Motor neuron (in vitro differentiated cells): ENCODE data around the gene CAVIN4. TPM values are rescaled to one million over a fixed set of nuclear protein-coding genes. Genes with fewer than 3 reads are reported as not detected.

Experiments
- ATAC-seq, 8 experiments: fragments of 200-7000 bp; cut with Tn5 transposase; replicated peaks in 6 of 8; 2 replicates each; pipeline ENCODE4 v1.8.0; 2021; ENCODE audit warnings: mild to moderate bottlenecking in 8 of 8, moderate library complexity in 8 of 8
- H3K27ac ChIP-seq, 2 donors: fragments of 250-450 bp; sonication (Bioruptor Pico); 2 replicates each; pipeline ENCODE4 v1.9.0; 2021; ENCODE audit warnings: antibody characterized with exemption in 2 of 2, mild to moderate bottlenecking in 2 of 2, moderate library complexity in 1 of 2
- H3K4me1 ChIP-seq, 2 donors: fragments of 250-450 bp; sonication (Bioruptor Pico); replicated peaks in 1 of 2; 2 replicates each; pipeline ENCODE4 v1.6.1; 2021; ENCODE audit warnings: antibody characterized with exemption in 2 of 2, mild to moderate bottlenecking in 2 of 2, moderate library complexity in 1 of 2
- H3K4me3 ChIP-seq, 5 donors: fragments of 250-450 bp; sonication (Bioruptor Pico); 2 replicates each; pipeline ENCODE4 v1.9.0; 2021; ENCODE audit warnings: antibody characterized with exemption in 5 of 5, mild to moderate bottlenecking in 5 of 5, moderate library complexity in 4 of 5
- WGBS, 10 experiments: fragments of 450-650 bp; shearing (Covaris generic); methylation state at CpG; one replicate each; pipeline ENCODE4 v1.0.0; 2022; 5-methylcytosine and 5-hydroxymethylcytosine counted together
- in situ Hi-C, 9 experiments: fragments of 400-800 bp; cut with MboI; loops; one replicate each; pipeline ENCODE4 v1.15.0; 2021; ENCODE audit warnings: low sequenced_read_pairs in 9 of 9, low pct_unique_long_range_greater_than_20kb in 2 of 9; ENCODE audit not compliant: unreplicated experiment in 9 of 9
- total RNA-seq, 8 experiments: library from RNA; unstranded; fragments of 300-600 nt; gene quantifications; 2 replicates each; pipeline versions ENCODE4 v1.2.3 to v1.2.4, GENCODE V29; 2022

CAVIN4 gene
- total RNA-seq, 8 experiments from 2014 or later = 0.81 to 8.8 (median 3.4) TPM

DNA sequence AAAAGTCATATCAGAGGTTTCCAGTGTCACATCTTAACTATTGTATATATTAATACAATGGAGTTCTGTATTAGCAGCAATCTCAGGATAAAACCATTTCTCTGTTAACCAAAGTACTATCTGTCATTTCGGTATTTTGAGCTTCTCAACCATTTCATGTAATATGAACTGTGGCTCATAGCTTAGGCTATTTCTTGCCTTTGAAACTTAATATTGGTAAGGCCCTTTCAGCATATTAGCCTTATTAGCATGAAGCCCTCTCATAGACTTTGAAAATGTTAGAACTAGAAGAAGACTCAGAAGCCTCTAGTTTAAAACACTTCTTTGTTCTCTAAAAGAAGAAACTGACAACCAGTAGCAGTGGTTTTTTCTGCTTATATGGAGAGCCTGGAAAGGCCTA is 731 bp downstream of the CAVIN4 start:
- H3K4me1 ChIP-seq = no peaks in the 10 kb centered on the region
- 100% methylated on average over 1 of the region's 1 CpG; no CpG with 5 or more reads in 3 of the 10 experiments for WGBS, 10 experiments
- in situ Hi-C loops = loop anchor here in 4 of 9 experiments (25.0 kb wide), 3 partner anchors 141 to 1391 kb away; partner anchors contain the start of gene MSANTD3 (in 1 of the 4)
- ATAC-seq = no peak
- no peak overlapping the region for H3K4me3 ChIP-seq
- no peak overlapping the region for H3K27ac ChIP-seq

DNA sequence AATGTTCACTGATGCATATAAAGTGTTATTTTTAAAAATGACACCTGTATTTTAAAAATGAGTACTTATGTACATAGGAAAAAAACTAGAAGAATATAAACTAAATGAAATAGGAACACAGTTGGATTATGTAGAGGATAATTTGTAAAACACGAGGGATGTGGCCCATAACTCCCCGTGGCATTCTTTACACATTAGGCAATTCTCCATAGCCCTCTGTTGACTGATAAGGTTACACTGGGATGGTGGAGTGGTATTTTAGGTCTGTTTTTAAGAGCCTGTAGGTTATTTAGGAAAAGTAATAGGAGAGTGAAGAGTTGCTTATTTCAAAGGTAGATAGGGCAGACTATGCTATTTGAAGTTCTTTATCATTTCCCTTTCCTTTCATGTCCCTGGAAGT is 1.8 kb downstream of the CAVIN4 start:
- Histone ChIP-seq H3K4me1 (no peaks in the 10 kb centered on the region), H3K4me3 (no peak overlapping the region), H3K27ac (no peak overlapping the region)
- WGBS, 10 experiments = 53 to 100% (median 83%) methylated on average over 1 to 2 of the region's 2 CpGs; no CpG with 5 or more reads in 1 of the 10 experiments
- in situ Hi-C loops = loop anchor here in 4 of 9 experiments (10.0 to 25.0 kb wide), 4 partner anchors 75 to 1392 kb away; partner anchors contain the start of gene MSANTD3 (in 1 of the 4)
- ATAC-seq = no peak

DNA sequence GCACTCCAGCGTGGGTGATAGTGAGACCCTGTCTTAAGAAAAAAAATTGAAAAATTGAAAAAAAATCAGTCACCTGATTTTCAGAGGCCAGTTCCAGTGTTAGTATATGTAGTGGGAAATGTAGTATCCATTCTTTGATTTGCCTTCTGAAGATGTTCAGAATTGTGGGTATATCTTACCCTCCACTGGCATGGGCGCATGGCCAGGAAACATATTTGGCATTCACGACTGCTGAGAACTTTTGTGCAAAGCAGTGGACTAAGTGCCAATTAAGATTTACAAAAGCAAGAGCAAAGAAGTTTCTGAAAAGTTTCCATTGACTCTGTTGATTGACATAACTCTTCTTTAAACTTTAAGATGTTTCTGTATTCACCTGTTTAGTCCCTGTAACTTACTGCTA is 2.4 kb downstream of the CAVIN4 start:
- in situ Hi-C loops = loop anchor here in 4 of 9 experiments (10.0 to 25.0 kb wide), 4 partner anchors 75 to 1393 kb away; partner anchors contain the start of gene MSANTD3 (in 1 of the 4)
- WGBS, 10 experiments = 0 to 100% (median 90%) methylated on average over 1 to 3 of the region's 3 CpGs; no CpG with 5 or more reads in 2 of the 10 experiments
- Histone ChIP-seq H3K4me3 (no peak overlapping the region), H3K4me1 (no peaks in the 10 kb centered on the region), H3K27ac (no peak overlapping the region)
- no peak for ATAC-seq

DNA sequence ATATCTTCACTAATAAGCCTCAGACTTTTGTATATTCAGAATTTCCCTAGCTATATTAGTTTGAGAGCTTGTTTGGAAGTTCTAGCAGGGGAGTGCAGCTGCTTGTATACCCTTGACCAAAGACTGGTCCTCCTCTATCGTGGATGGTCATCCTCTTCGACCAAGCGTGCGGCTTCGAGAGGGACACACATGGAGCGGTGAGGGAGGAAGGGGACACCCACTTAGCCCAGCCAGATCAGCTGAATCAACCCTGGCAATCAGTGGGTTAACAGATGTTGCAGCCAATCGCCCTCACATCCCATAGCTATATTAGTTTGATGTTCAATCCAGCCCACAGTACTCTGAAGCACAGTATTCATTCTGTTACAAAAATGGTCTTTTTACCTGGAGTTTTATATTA is 3.2 kb downstream of the CAVIN4 start:
- H3K4me3 ChIP-seq = no peak overlapping the region
- in situ Hi-C loops = loop anchor here in 4 of 9 experiments (10.0 to 25.0 kb wide), 4 partner anchors 76 to 1394 kb away; partner anchors contain the start of gene MSANTD3 (in 1 of the 4)
- H3K4me1 ChIP-seq = no peaks in the 10 kb centered on the region
- no peak for ATAC-seq
- H3K27ac ChIP-seq = no peak overlapping the region
- WGBS, 10 experiments = 73 to 100% (median 95%) methylated on average over 1 to 7 of the region's 7 CpGs; no CpG with 5 or more reads in 2 of the 10 experiments

DNA sequence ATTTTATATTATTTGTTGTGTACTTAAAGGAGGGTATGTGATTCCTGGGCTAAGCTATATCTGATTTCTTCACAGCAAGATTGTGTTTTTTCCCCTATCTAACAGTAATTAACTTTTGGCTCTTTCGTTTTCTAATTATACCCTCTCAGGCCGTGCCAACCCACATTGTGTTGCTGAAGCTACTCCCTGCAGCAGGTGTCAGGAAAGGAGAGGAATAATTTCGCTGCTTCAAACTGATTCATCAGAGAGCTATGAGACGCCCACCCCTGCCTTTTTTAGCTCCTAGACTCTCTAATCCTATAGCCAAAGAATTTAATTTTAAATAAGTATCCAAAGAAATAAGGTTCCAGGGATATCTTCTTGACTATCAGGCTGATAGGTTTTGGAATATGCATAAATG is 3.8 kb downstream of the CAVIN4 start:
- H3K4me1 ChIP-seq = no peaks in the 10 kb centered on the region
- in situ Hi-C loops = loop anchor here in 4 of 9 experiments (10.0 to 25.0 kb wide), 4 partner anchors 77 to 1394 kb away; partner anchors contain the start of gene MSANTD3 (in 1 of the 4)
- 46 to 100% (median 80%) methylated on average over 2 to 4 of the region's 4 CpGs; no CpG with 5 or more reads in 2 of the 10 experiments for WGBS, 10 experiments
- H3K4me3 ChIP-seq = no peak overlapping the region
- no peak for ATAC-seq
- no peak overlapping the region for H3K27ac ChIP-seq

DNA sequence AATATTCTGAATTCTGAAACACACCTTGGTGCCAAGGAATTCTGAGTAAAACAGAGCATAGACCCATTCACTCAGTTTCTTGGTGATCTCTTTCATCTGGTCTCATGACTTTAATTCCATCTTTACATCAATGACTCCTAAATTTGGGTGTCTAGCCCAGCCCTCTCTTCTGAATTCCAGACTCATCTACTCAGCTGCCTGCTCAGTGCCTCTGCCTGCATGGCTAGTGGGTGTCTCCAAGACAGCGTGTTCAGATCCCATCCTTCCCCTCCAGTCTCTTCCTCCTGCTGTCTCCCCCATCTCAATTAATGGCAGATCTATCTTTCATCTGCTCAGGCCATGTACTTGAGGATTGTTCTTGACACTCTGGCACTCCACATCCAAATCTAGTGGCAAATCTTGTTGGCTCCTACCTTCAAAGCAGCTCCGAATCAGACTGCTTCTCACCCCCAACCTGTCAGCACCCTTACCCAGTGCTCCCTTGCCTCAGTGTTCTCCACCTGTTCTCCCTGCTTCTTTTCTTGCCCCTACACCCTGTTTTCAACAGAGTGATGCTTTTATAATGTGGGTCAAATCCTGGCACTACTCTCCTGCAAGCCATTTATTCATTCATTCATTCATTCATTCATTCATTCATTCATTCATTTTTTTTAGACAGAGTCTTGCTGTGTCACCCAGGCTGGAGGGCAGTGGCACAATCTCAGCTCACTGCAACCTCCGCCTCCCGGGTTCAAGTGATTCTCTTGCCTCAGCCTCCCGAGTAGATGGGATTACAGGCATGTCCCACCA is 5.3 kb downstream of the CAVIN4 start:
- in situ Hi-C loops = loop anchor here in 4 of 9 experiments (10.0 to 25.0 kb wide), 4 partner anchors 78 to 1396 kb away; partner anchors contain the start of gene MSANTD3 (in 1 of the 4)
- no peak overlapping the region for H3K27ac ChIP-seq
- WGBS, 10 experiments = 52 to 100% (median 98%) methylated on average over 1 to 5 of the region's 5 CpGs; no CpG with 5 or more reads in 3 of the 10 experiments
- no peaks in the 10 kb centered on the region for H3K4me1 ChIP-seq
- ATAC-seq = peak in 2 of 8 experiments; percentile 47 to 60
- no peak overlapping the region for H3K4me3 ChIP-seq

DNA sequence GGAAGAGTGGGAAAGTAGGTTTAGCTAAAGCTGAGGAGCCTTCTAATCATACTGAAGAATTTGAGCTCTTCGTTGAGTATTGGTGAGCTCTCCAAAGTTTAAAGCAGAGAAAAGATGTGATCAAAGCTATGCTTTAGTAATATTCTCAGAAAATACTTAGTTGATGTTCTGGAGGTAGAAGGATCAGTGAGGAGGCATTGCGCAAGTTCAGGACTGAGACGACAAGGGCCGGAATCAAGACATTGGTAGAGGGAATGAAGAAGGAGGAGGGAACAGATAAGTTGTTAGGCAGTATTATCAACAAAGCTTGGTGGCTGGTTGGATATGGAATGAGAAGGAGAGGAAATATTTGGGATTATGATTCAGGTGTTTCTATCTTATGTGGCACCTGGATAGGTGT is 7.1 kb downstream of the CAVIN4 start:
- no peak overlapping the region for H3K27ac ChIP-seq
- in situ Hi-C loops = loop anchor here in 4 of 9 experiments (10.0 to 25.0 kb wide), 4 partner anchors 80 to 1398 kb away; partner anchors contain the start of gene MSANTD3 (in 1 of the 4)
- 95 to 100% (median 98%) methylated on average over 1 to 4 of the region's 4 CpGs; no CpG with 5 or more reads in 2 of the 10 experiments for WGBS, 10 experiments
- H3K4me3 ChIP-seq = no peak overlapping the region
- H3K4me1 ChIP-seq = no peaks in the 10 kb centered on the region
- no peak for ATAC-seq

DNA sequence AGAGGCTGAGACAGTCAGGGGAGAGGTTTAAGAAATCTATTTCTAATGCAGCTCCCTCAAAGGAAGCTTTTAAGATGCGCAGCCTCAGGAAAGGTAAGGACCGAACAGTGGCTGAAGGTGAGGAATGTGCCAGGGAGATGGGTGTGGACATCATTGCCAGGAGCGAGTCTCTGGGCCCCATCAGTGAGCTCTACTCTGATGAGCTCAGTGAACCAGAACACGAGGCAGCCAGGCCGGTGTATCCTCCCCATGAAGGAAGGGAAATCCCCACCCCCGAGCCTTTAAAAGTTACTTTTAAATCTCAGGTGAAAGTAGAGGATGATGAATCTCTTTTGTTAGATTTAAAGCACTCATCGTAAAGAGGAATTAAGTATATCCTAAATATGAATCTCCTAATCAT is 8.2 kb downstream of the CAVIN4 start:
- H3K4me3 ChIP-seq = no peak overlapping the region
- no peaks in the 10 kb centered on the region for H3K4me1 ChIP-seq
- 67 to 100% (median 93%) methylated on average over 1 to 6 of the region's 7 CpGs; no CpG with 5 or more reads in 1 of the 10 experiments for WGBS, 10 experiments
- H3K27ac ChIP-seq = no peak overlapping the region
- ATAC-seq = no peak
- in situ Hi-C loops = loop anchor here in 4 of 9 experiments (10.0 to 25.0 kb wide), 4 partner anchors 81 to 1399 kb away; partner anchors contain the start of gene MSANTD3 (in 1 of the 4)

DNA sequence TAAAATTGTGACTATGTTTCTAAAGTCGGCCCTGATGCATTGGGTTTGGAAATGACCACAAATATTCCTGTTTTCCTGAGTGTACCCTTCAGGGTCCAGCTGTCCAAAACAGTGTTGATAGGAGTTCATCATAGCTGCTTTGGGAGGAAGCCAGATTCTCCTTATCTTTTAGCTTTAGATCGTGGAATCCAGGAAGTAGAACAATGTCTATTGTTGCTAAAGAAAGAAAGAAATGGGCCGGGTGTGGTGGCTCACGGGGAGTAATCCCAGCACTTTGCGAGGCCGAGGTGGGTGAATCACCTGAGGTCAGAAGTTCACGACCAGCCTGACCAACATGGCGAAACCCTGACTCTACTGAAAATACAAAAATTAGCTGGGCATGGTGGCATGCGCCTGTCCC is 9.5 kb downstream of the CAVIN4 start:
- WGBS, 10 experiments = 40 to 100% (median 86%) methylated on average over 1 to 9 of the region's 9 CpGs; no CpG with 5 or more reads in 1 of the 10 experiments
- no peak overlapping the region for H3K27ac ChIP-seq
- no peaks in the 10 kb centered on the region for H3K4me1 ChIP-seq
- no peak for ATAC-seq
- no peak overlapping the region for H3K4me3 ChIP-seq
- in situ Hi-C loops = loop anchor here in 4 of 9 experiments (10.0 to 25.0 kb wide), 4 partner anchors 83 to 1400 kb away; partner anchors contain the start of gene MSANTD3 (in 1 of the 4)

DNA sequence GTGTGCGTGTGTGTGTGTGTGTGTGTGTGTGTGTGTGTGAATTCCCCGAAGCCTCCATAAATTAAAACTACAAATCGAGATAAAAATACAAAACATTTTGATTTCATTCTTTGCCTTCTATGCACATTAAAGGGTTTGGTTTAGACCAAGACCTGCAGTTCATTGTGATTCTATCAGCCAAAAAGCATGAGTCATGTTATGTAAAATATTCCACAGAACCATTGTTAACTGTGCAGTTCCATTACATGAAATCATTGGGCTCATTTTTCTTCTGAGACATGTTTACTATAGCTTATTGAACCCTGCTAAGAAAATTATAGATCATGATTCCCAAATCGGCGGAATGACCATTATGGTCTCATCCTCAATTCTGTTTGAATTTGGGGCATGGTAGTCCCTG is 11.7 kb downstream of the CAVIN4 start:
- Histone ChIP-seq H3K27ac (no peak overlapping the region), H3K4me3 (no peak overlapping the region), H3K4me1 (no peaks in the 10 kb centered on the region)
- in situ Hi-C loops = loop anchor here in 4 of 9 experiments (10.0 to 25.0 kb wide), 4 partner anchors 85 to 1402 kb away; partner anchors contain the start of gene MSANTD3 (in 1 of the 4)
- WGBS, 10 experiments = 40 to 100% (median 89%) methylated on average over 1 to 5 of the region's 5 CpGs; no CpG with 5 or more reads in 1 of the 10 experiments
- peak in 7 of 8 experiments; percentile 50 to 82 (median 70) for ATAC-seq

DNA sequence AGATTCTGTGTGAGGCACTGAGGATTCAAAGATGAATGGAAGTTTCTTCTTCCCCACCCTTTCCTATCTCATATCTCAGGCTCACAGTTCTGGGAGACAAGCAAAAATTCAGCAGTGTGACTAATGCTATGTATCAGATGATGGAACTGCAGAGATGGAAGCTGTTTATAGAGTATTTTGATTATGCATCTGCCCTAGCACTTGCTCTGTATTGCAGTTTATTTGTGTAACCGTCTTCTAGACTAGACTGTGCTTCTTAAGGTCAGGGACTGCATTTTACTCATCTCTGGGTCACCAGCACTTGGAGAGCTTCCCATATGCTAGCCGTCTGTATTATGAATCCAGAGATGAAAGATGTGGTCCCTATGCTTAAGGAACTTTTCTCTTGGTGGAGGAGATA is 12.6 kb downstream of the CAVIN4 start:
- H3K4me1 ChIP-seq = no peaks in the 10 kb centered on the region
- ATAC-seq = peak in 5 of 8 experiments; percentile 52 to 78 (median 64)
- no peak overlapping the region for H3K27ac ChIP-seq
- in situ Hi-C loops = loop anchor here in 4 of 9 experiments (25.0 kb wide), 3 partner anchors 153 to 1403 kb away; partner anchors contain the start of gene MSANTD3 (in 1 of the 4)
- WGBS, 10 experiments = 0 to 100% (median 40%) methylated on average over 1 to 2 of the region's 2 CpGs; no CpG with 5 or more reads in 4 of the 10 experiments
- no peak overlapping the region for H3K4me3 ChIP-seq

DNA sequence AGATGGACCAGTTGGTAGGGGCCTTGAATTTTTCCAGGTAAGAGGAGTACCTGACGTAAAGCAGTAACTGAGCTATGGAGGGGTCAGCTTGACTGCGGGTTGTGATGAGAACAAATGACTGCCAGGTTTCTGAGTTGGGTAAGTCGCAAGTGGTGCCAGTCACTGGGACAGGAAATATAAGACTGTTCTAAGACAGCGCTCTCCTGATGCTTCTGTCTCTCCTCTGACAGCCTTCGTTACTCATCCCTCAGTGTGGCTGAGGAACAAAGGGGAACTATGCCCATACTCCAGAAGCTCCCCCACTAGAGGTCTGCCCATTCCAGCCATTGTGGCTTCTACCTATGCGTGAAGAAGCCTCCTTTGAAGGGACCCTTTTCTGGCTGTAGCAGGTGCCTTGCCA is 13.3 kb downstream of the CAVIN4 start:
- in situ Hi-C loops = loop anchor here in 4 of 9 experiments (25.0 kb wide), 3 partner anchors 154 to 1404 kb away; partner anchors contain the start of gene MSANTD3 (in 1 of the 4)
- Histone ChIP-seq H3K4me1 (no peaks in the 10 kb centered on the region), H3K27ac (no peak overlapping the region), H3K4me3 (no peak overlapping the region)
- no peak for ATAC-seq
- WGBS, 10 experiments = 85 to 100% (median 97%) methylated on average over 1 to 6 of the region's 6 CpGs; no CpG with 5 or more reads in 3 of the 10 experiments
